ENCODE results near the gene ZMYM2.

The ZMYM2 gene

GRCh38 chr13:20118268-20119140 is 160.0 kb downstream of the ZMYM2 start:
- H3K27ac Mint-ChIP-seq, result peak overlapping the region; percentile 90
- H3K27me3 Mint-ChIP-seq, result peaks cover 11% of the 10 kb centered on the region

GRCh38 chr13:20119960-20120359 is 161.4 kb downstream of the ZMYM2 start:
- Mint-ChIP-seq H3K27ac (peak overlapping the region; percentile 90), H3K36me3 (ENCODE audit: low read depth) (no peaks in the 10 kb centered on the region), H3K27me3 (peaks cover 15% of the 10 kb centered on the region), H3K4me1 (ENCODE audit: low read depth) (peaks cover 22% of the 10 kb centered on the region), H3K9me3 (no peaks in the 10 kb centered on the region), H3K4me3 (peak overlapping the region; percentile 67)
- intact Hi-C loops (cut with micrococcal nuclease), result loop anchor here (1.0 kb wide), 1 partner anchor 7 kb away; no protein-coding TSS in a partner anchor

More at GRCh38 chr13:20118268-20119140, 160.0 kb downstream of the ZMYM2 start:
- intact Hi-C loops (cut with micrococcal nuclease), result loop anchor here (1.0 kb wide), 1 partner anchor 9 kb away; no protein-coding TSS in a partner anchor
- H3K4me1 Mint-ChIP-seq (ENCODE audit: low read depth), result peaks cover 22% of the 10 kb centered on the region
- H3K36me3 Mint-ChIP-seq (ENCODE audit: low read depth), result no peaks in the 10 kb centered on the region
- peak overlapping the region; percentile 86 for H3K4me3 Mint-ChIP-seq
- H3K9me3 Mint-ChIP-seq, result no peaks in the 10 kb centered on the region

GRCh38 chr13:20121159-20121525 is 162.6 kb downstream of the ZMYM2 start:
- peaks cover 15% of the 10 kb centered on the region for H3K27me3 Mint-ChIP-seq
- H3K4me3 Mint-ChIP-seq, result peak overlapping the region; percentile 67
- peaks cover 28% of the 10 kb centered on the region for H3K4me1 Mint-ChIP-seq (ENCODE audit: low read depth)
- no peaks in the 10 kb centered on the region for H3K9me3 Mint-ChIP-seq
- H3K36me3 Mint-ChIP-seq (ENCODE audit: low read depth), result no peaks in the 10 kb centered on the region
- intact Hi-C loops (cut with micrococcal nuclease), result no loop called here
- peak overlapping the region; percentile 90 for H3K27ac Mint-ChIP-seq

GRCh38 chr13:20124303-20124702 is 165.8 kb downstream of the ZMYM2 start:
- no peak overlapping the region for H3K27ac Mint-ChIP-seq
- H3K36me3 Mint-ChIP-seq (ENCODE audit: low read depth), result no peaks in the 10 kb centered on the region
- H3K4me3 Mint-ChIP-seq, result no peak overlapping the region
- intact Hi-C loops (cut with micrococcal nuclease), result no loop called here
- no peaks in the 10 kb centered on the region for H3K9me3 Mint-ChIP-seq
- peaks cover 22% of the 10 kb centered on the region for H3K4me1 Mint-ChIP-seq (ENCODE audit: low read depth)
- H3K27me3 Mint-ChIP-seq, result peaks cover 20% of the 10 kb centered on the region

GRCh38 chr13:20125129-20125782 is 166.7 kb downstream of the ZMYM2 start:
- intact Hi-C loops (cut with micrococcal nuclease), result loop anchor here (5.0 kb wide), 3 partner anchors 33 to 48 kb away; partner anchors contain the start of gene GJA3
- Mint-ChIP-seq H3K9me3 (no peaks in the 10 kb centered on the region), H3K36me3 (ENCODE audit: low read depth) (no peaks in the 10 kb centered on the region), H3K27me3 (peaks cover 17% of the 10 kb centered on the region), H3K4me3 (no peak overlapping the region), H3K27ac (no peak overlapping the region), H3K4me1 (ENCODE audit: low read depth) (peaks cover 12% of the 10 kb centered on the region)

- Mint-ChIP-seq H3K27ac (no peak overlapping the region), H3K4me3 (no peak overlapping the region), H3K4me1 (ENCODE audit: low read depth) (peaks cover 11% of the 10 kb centered on the region), H3K27me3 (peaks cover 17% of the 10 kb centered on the region), H3K36me3 (ENCODE audit: low read depth) (no peaks in the 10 kb centered on the region), H3K9me3 (no peaks in the 10 kb centered on the region)
- intact Hi-C loops (cut with micrococcal nuclease), result loop anchor here (5.0 kb wide), 3 partner anchors 33 to 48 kb away; partner anchors contain the start of gene GJA3
Observed at GRCh38 chr13:20125783-20126165, 167.2 kb downstream of the ZMYM2 start.

GRCh38 chr13:20126541-20127261 is 168.2 kb downstream of the ZMYM2 start:
- peak overlapping the region; percentile 68 for H3K27ac Mint-ChIP-seq
- peaks cover 17% of the 10 kb centered on the region for H3K27me3 Mint-ChIP-seq
- H3K4me1 Mint-ChIP-seq (ENCODE audit: low read depth), result peaks cover 11% of the 10 kb centered on the region
- intact Hi-C loops (cut with micrococcal nuclease), result loop anchor here (1.0 to 5.0 kb wide), 4 partner anchors 7 to 49 kb away; partner anchors contain the start of gene GJA3
- H3K4me3 Mint-ChIP-seq, result no peak overlapping the region
- no peaks in the 10 kb centered on the region for H3K36me3 Mint-ChIP-seq (ENCODE audit: low read depth)
- no peaks in the 10 kb centered on the region for H3K9me3 Mint-ChIP-seq

GRCh38 chr13:20127262-20127561 is 168.7 kb downstream of the ZMYM2 start:
- Mint-ChIP-seq H3K9me3 (no peaks in the 10 kb centered on the region), H3K27ac (peak overlapping the region; percentile 68), H3K36me3 (ENCODE audit: low read depth) (no peaks in the 10 kb centered on the region), H3K4me3 (peak overlapping the region; percentile 78), H3K4me1 (ENCODE audit: low read depth) (peaks cover 11% of the 10 kb centered on the region), H3K27me3 (peaks cover 18% of the 10 kb centered on the region)
- intact Hi-C loops (cut with micrococcal nuclease), result loop anchor here (1.0 to 5.0 kb wide), 4 partner anchors 8 to 50 kb away; partner anchors contain the start of gene GJA3

GRCh38 chr13:20127562-20128458 is 169.3 kb downstream of the ZMYM2 start:
- H3K27ac Mint-ChIP-seq, result peak overlapping the region; percentile 68
- no peaks in the 10 kb centered on the region for H3K36me3 Mint-ChIP-seq (ENCODE audit: low read depth)
- no peaks in the 10 kb centered on the region for H3K9me3 Mint-ChIP-seq
- peaks cover 19% of the 10 kb centered on the region for H3K27me3 Mint-ChIP-seq
- peak overlapping the region; percentile 78 for H3K4me3 Mint-ChIP-seq
- H3K4me1 Mint-ChIP-seq (ENCODE audit: low read depth), result peaks cover 11% of the 10 kb centered on the region
- intact Hi-C loops (cut with micrococcal nuclease), result loop anchor here (1.0 to 5.0 kb wide), 4 partner anchors 9 to 51 kb away; partner anchors contain the start of gene GJA3

GRCh38 chr13:20128459-20128931 is 170.0 kb downstream of the ZMYM2 start:
- intact Hi-C loops (cut with micrococcal nuclease), result loop anchor here (5.0 kb wide), 3 partner anchors 34 to 51 kb away; partner anchors contain the start of gene GJA3
- Mint-ChIP-seq H3K36me3 (ENCODE audit: low read depth) (no peaks in the 10 kb centered on the region), H3K4me1 (ENCODE audit: low read depth) (peaks cover 11% of the 10 kb centered on the region), H3K9me3 (no peaks in the 10 kb centered on the region), H3K27me3 (peaks cover 19% of the 10 kb centered on the region), H3K4me3 (peak overlapping the region; percentile 78), H3K27ac (peak overlapping the region; percentile 68)

- Mint-ChIP-seq H3K27me3 (peaks cover 19% of the 10 kb centered on the region), H3K27ac (no peak overlapping the region), H3K4me1 (ENCODE audit: low read depth) (peaks cover 11% of the 10 kb centered on the region), H3K4me3 (no peak overlapping the region), H3K36me3 (ENCODE audit: low read depth) (no peaks in the 10 kb centered on the region), H3K9me3 (no peaks in the 10 kb centered on the region)
- intact Hi-C loops (cut with micrococcal nuclease), result loop anchor here (5.0 kb wide), 3 partner anchors 33 to 52 kb away; partner anchors contain the start of gene GJA3
Observed at GRCh38 chr13:20129076-20129475, 170.5 kb downstream of the ZMYM2 start.

GRCh38 chr13:20130012-20130411 is 171.5 kb downstream of the ZMYM2 start:
- Mint-ChIP-seq H3K36me3 (ENCODE audit: low read depth) (no peaks in the 10 kb centered on the region), H3K4me1 (ENCODE audit: low read depth) (peaks cover 11% of the 10 kb centered on the region), H3K27ac (no peak overlapping the region), H3K9me3 (no peaks in the 10 kb centered on the region), H3K27me3 (peaks cover 14% of the 10 kb centered on the region), H3K4me3 (no peak overlapping the region)
- intact Hi-C loops (cut with micrococcal nuclease), result no loop called here

GRCh38 chr13:20130652-20131051 is 172.1 kb downstream of the ZMYM2 start:
- H3K27ac Mint-ChIP-seq, result no peak overlapping the region
- H3K9me3 Mint-ChIP-seq, result no peaks in the 10 kb centered on the region
- H3K27me3 Mint-ChIP-seq, result peaks cover 16% of the 10 kb centered on the region
- no peaks in the 10 kb centered on the region for H3K36me3 Mint-ChIP-seq (ENCODE audit: low read depth)
- intact Hi-C loops (cut with micrococcal nuclease), result no loop called here
- peaks cover 8% of the 10 kb centered on the region for H3K4me1 Mint-ChIP-seq (ENCODE audit: low read depth)
- H3K4me3 Mint-ChIP-seq, result no peak overlapping the region
